Omental fat pad (tissue), 4 donors: ENCODE results near the gene ATOSB. TPM values are rescaled to one million over a fixed set of nuclear protein-coding genes. Genes with fewer than 3 reads are reported as not detected.
A peak's percentile ranks its signal among the peaks of the same experiment; 100 is the strongest.

ENCODE experiments used
- ATAC-seq: fragments of 150-250 bp; one replicate; pipeline ENCODE4 v1.9.1; 2016; ENCODE audit warnings: mild to moderate bottlenecking, moderate library complexity; ENCODE audit not compliant: low FRiP score
- DNase-seq: peaks from one replicate; pipeline ENCODE4 v3.0.0-alpha.2; 2019; ENCODE audit warnings: low spot score
- total RNA-seq, 4 donors: library from RNA; depleted of rRNA; stranded (reverse); fragments of >200 nt; gene quantifications; one replicate each; pipeline ENCODE4 v1.1.0, GENCODE V29; 2016
- TF ChIP-seq, protein P1 (sequence below), 3 donors: fragments of 450-650 bp; IDR thresholded peaks; one replicate each; pipeline ENCODE4 v1.5.1; 2016 to 2017; ENCODE audit warnings: antibody characterized with exemption in 3 of 3, mild to moderate bottlenecking in 3 of 3, moderate library complexity in 2 of 3

ATOSB gene
- total RNA-seq, 4 donors from 2014 or later, result 14.9 to 22.9 (median 20.5) TPM

DNA sequence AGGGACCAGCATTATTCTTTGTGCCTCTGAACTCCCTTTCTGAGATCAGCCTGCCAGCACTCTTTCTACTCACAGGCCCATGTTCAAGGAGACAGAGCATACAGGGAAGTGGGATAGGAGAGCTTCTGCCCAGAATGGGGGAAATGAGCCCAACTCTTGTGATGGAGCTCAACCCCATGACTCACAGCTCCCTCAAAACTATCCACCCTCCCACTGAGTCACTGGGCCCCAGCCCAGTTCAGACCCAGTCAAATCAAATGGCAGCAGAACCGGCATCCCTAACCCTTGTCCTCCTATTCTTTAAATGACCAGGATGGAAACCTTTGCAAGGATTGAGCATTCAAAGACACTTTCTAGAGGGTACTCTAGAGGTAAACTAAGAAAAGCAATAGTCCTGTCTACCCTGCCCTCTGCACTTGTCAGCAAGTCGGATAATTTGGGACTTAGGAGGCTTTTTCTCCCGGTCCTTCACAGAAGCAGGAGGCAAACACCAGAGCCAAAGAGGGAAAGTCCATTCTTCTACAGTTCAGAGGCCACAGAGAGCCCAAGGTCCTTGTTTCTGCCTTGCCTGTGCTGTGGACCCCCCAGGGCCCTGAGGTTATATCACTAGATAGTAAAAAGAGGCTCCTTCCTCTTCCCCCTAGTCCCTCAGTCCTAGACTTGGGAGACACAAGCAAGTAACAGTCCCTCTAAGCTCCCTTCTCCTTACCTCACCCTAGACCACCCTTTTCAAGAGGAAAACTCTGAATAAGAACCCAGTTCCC is 3.2 kb downstream of the ATOSB start:
- no peak for DNase-seq

DNA sequence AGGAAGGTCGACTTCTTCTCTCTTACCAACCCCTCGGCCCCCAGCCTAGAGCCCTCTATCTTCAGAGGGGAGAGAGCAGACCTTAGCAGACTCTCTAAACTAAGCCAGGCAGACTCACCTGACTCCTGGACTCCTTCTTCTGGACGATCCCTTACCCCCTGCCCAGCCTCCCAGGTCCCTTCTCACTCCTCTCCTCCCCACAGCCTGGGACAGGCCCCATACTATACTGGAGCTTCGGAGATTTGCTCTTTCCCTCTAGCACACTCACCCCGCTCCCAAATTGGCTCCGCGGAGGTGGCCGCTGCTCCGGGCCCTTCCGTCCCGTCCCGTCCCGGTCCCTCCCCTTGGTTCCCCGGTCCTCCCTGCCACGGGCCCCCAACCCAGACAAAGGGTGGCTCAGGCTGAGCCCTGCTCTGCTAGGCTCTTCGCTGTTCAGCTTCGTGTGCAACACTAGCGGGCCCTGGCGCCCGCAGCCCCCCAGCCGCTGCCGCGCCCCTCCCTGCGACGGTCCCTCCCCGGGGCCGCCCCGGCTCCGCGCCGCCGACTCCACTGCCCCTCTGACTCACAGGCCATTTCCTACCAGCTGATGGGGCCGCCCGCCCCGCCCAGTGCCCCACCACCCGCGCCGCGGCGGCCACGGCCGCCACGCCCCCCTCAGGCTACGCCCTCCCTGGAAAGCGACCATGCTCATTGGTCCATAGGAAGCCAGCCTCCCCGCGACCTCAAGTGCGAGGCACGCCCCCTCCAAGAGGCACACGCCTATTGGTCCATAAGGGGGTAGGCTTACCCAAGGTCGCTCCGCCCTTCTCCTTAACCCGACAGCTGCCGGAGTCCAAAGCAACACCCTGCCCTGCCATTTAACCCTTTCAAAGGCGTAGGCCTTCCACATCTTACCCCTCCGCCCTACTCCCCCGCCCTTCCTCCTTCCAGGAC is 4.4 kb downstream of the ATOSB start:
- peak; percentile 88 for DNase-seq
- peak; percentile 75 for ATAC-seq
- TF ChIP-seq, protein P1, sequence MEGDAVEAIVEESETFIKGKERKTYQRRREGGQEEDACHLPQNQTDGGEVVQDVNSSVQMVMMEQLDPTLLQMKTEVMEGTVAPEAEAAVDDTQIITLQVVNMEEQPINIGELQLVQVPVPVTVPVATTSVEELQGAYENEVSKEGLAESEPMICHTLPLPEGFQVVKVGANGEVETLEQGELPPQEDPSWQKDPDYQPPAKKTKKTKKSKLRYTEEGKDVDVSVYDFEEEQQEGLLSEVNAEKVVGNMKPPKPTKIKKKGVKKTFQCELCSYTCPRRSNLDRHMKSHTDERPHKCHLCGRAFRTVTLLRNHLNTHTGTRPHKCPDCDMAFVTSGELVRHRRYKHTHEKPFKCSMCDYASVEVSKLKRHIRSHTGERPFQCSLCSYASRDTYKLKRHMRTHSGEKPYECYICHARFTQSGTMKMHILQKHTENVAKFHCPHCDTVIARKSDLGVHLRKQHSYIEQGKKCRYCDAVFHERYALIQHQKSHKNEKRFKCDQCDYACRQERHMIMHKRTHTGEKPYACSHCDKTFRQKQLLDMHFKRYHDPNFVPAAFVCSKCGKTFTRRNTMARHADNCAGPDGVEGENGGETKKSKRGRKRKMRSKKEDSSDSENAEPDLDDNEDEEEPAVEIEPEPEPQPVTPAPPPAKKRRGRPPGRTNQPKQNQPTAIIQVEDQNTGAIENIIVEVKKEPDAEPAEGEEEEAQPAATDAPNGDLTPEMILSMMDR (IDR thresholded peaks at IDR 0.05), result no peak

More for the DNA sequence above, 3.2 kb downstream of the ATOSB start:
- TF ChIP-seq, protein P1 (IDR thresholded peaks at IDR 0.05), result no peak
- no peak for ATAC-seq

DNA sequence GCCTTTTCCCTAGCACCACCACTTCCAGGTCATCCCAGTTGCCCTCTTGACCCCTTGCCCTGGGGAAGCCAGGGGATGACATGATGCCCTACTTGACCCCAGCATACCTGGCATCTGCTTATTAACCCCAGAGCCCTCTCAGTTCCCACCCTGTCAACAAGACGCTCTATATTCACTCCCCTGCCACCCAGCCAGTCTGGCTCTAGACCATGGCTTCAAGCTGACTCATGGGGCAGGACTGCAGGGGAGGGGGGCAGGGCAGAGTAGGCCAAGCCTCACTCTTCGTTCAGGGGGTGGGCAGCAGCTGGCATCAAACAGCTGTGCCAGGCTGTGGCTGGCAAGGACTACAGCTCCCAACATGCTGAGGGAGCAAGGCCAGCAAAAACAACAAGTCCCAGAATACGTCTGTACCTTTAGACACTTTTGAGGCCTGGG is 5.3 kb downstream of the ATOSB start:
- TF ChIP-seq, protein P1 (IDR thresholded peaks at IDR 0.05), result no peak
- DNase-seq (no peak), ATAC-seq (peak; percentile 20)

DNA sequence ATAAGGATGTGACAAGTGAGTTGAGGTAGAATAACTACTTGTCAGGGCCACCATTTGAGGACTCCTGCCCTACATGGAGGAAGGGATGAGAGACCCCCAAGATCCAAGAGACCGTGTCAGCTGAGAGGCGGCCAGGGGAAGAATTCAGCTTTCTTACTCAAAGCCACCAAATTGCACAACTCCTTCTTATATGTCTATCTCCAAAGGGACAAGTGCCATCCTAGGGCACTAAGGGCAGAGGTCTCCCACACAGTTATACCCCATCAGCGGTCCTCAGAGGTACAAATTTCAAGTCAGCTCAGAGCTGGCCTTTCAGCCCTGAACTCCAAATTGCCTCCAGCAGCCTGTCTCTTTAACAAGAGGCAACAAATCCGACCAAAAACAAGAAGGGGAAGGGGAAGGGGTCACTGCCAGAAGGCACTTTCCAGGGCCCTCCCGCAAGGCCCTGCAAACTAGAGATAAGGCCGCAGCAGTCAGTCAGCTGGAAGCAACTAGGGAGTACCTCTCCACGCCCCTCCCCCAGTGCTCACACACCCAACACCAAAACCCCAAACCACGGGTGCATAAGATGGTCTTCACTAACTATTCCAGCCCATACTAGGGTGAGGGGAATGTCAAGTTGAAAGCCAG is 6.6 kb downstream of the ATOSB start:
- no peak for DNase-seq
- ATAC-seq, result no peak
- TF ChIP-seq, protein P1 (IDR thresholded peaks at IDR 0.05), result no peak

DNA sequence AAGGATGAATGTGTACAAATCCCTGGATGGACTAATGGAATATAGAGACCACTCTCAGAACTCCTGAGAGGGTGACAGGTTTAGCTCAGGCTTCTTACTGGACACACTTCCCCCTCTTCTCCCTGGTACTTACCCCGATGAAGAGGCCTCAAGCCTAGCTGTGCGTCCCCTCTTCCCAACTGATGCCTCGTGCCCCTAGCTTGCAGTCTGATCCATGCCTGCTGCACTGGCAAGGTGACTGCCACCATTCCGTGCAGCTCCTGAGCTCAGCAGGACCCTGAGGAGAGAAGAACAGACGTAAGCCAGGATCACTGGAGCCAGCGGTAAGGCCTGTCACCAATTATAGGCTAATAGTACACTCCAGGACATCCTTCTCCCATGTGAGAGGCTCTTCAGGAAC is 7.2 kb downstream of the ATOSB start:
- TF ChIP-seq, protein P1 (IDR thresholded peaks at IDR 0.05), result no peak
- DNase-seq, result no peak
- ATAC-seq, result no peak

DNA sequence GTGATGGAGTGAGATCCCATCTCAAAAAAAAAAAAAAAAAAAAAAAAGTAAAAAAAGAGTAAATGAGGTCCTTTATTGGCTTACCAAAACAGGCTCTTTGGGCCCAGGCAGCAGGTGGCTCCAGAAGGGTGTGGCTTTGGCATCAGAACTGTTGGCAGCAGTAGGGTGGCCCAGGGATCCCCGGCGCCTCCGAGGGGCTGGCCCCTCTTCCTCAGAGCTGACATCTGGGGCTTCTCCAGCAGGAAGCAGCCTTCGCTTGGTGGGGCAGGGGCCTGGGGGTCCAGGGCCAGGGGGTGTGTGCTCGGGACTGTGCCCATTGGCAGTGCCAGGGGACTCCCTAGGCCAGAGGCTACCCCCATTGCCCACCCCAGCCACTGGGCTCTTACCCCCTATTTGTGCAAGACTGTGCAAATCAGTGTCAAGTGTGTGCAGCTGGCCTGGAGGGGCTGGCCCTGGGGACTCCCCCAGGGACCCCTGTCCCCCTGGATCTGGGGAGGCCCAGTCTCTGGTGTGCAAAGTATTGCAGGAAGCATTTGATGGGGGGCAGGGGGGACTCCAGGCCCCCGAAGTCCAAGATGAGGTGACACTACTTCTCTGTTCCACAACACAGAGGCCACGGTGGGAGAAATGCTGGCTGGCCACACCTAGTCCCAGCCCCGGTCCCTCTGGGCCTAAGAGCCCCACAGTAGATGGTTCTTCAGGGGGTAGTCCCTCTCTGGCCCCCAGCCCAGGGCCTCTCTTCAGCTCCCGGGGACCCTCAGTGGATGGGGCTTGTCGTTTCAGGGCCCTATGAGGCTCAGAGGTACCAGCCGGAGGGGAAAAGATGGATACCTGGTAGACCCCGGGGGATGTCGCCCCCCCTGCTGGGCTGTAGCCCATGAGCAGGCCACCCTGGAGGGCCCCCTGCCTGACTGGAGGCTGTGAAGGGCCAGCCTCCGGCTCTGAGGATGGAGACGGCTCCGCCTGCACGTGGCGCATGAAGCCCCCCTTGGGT is 8.1 kb downstream of the ATOSB start:
- ATAC-seq, result no peak
- TF ChIP-seq, protein P1 (IDR thresholded peaks at IDR 0.05), result no peak
- DNase-seq, result no peak
